Sigmoid colon (tissue), 7 donors: Measurements from ENCODE around the gene AIMP2. TPM values are rescaled to one million over a fixed set of nuclear protein-coding genes. Genes with fewer than 3 reads are reported as not detected.
A peak's percentile ranks its signal among the peaks of the same experiment; 100 is the strongest.
"Not testable (repeated sequence)": the region's sequence is repeated elsewhere in the genome, so short reads cannot be mapped to it uniquely, and the experiment has no call there.

Experiments used
- DNase-seq: peaks from one replicate; pipeline ENCODE4 v3.0.0-alpha.2; 2019
- H3K27ac ChIP-seq, 4 donors: fragments of 200-600 bp; sonication (generic); one replicate each; pipeline ENCODE4 v1.5.1; 2016 to 2019; ENCODE audit warnings: mild to moderate bottlenecking in 1 of 4
- H3K27me3 ChIP-seq, 3 donors: fragments of 200-600 bp; sonication (generic); one replicate each; pipeline ENCODE4 v1.5.1; 2019; ENCODE audit warnings: mild to moderate bottlenecking in 1 of 3
- H3K36me3 ChIP-seq, 4 donors: fragments of 200-600 bp; sonication (generic); one replicate each; pipeline ENCODE4 v1.5.1; 2016 to 2019
- H3K4me1 ChIP-seq, 4 donors: fragments of 200-600 bp; sonication (generic); one replicate each; pipeline ENCODE4 v1.5.1; 2017 to 2019
- H3K4me3 ChIP-seq, 4 donors: fragments of 200-600 bp; sonication (generic); one replicate each; pipeline ENCODE4 v1.5.1; 2017 to 2019; ENCODE audit warnings: mild to moderate bottlenecking in 2 of 4, moderate library complexity in 1 of 4
- H3K9me3 ChIP-seq, 4 donors: fragments of 200-600 bp in 3 of 4; sonication (generic) in 3 of 4; one replicate each; pipeline versions ENCODE4 v1.5.1 to v1.6.1; 2013 to 2019
- EP300 ChIP-seq, 4 donors: sonication (generic); formaldehyde crosslinking; IDR thresholded peaks; one replicate each; pipeline ENCODE4 v1.6.1; 2017; ENCODE audit warnings: antibody characterized with exemption in 4 of 4
- POLR2A ChIP-seq, 2 donors: fragments of 450-650 bp; IDR thresholded peaks; one replicate each; pipeline ENCODE4 v1.6.1; 2016; ENCODE audit warnings: antibody characterized with exemption in 2 of 2, mild to moderate bottlenecking in 2 of 2, moderate library complexity in 2 of 2
- POLR2AphosphoS5 ChIP-seq, 4 donors: sonication (generic); formaldehyde crosslinking; IDR thresholded peaks; one replicate each; pipeline ENCODE4 v1.6.1; 2017; ENCODE audit warnings: antibody characterized with exemption in 4 of 4
- WGBS, 2 donors: extraction: QIAGEN DNeasy Blood & Tissue Kit; methylation state at CpG; one replicate each; pipeline ENCODE4 v1.1.7; 2013; 5-methylcytosine and 5-hydroxymethylcytosine counted together
- intact Hi-C: fragments of 100-400 bp; cut with DNase I; formaldehyde crosslinking; loops from one replicate; pipeline ENCODE4 v1.15.1; 2023
- polyA plus RNA-seq, 3 donors: library from polyadenylated mRNA; stranded (reverse); fragments of 200-250 nt; gene quantifications; one replicate each; pipeline ENCODE4 v1.2.3, GENCODE V29; 2013
- total RNA-seq, 4 donors: library from RNA; depleted of rRNA; stranded (reverse); fragments of >200 nt; gene quantifications; one replicate each; pipeline ENCODE4 v1.1.0, GENCODE V29; 2016
- TF ChIP-seq, protein P1 (sequence below), 4 experiments: fragments of 450-650 bp in 3 of 4; fragments of 200-600 bp in 1 of 4; IDR thresholded peaks; one replicate each; pipeline ENCODE4 v1.5.1; 2016 to 2019; ENCODE audit warnings: antibody characterized with exemption in 4 of 4, mild to moderate bottlenecking in 3 of 4, moderate library complexity in 2 of 4
- donor health status: healthy with polysubstance abuse.
- donor health status: Bipolar disorder and iron deficiency.
- donor health status: healthy.

AIMP2 gene
- total RNA-seq = 10 to 100 TPM; 21.0 to 35.1 (median 26.3) TPM
- 10 to 100 TPM; 28.8 to 59.9 (median 59.7) TPM for polyA plus RNA-seq

DNA sequence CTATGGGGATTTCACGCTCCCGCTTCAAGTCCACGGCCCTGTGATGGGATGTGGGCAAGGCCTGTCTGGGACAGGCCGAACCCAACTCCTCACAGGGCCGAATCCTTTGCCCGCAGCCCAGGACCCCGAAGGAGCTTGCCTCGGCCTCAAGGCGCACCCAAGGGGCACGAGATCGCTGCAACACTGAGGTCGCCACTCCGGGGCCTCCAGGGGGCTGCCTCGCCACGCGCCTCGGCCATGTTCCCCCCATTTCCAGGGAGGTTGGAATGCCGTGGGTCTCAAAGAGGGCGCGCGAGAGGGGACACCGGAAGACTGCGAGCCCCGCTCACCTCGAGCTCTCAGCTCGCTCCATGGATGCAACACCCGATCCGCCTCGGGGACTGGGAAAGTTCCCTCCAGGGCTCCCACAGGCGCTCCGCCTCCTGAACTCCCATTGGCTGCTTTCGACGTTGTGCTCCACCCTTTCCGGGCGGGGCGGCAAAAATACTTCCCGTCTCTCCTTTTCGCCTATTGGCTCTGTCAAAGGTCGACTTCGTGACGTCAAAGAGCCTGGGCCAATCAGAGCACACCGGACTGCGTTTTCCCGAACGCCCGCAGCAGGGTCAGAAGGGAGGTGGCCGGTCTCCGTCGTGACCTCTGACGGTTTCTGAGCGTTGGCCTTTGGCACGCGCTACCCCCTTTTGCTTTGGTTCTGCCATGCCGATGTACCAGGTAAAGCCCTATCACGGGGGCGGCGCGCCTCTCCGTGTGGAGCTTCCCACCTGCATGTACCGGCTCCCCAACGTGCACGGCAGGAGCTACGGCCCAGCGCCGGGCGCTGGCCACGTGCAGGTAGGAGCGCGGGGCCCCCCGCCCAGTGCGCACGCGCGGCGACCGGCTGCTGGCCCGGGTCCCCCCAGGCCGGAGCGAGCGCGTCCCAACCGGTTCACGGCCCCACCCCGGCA, at the start of gene AIMP2, which contains the start of gene PMS2:
TSS of gene AIMP2 (plus strand) at position 605 of the 944 bp plus-strand sequence. CDS start at position 697, 92 bp downstream.
TSS of gene PMS2 (minus strand) at position 382 of the 944 bp plus-strand sequence. CDS start at position 352, 30 bp downstream.
- no peaks in the 10 kb centered on the region for H3K9me3 ChIP-seq
- peaks cover 0 to 15% (median 0%) of the 10 kb centered on the region in 4 donors for H3K36me3 ChIP-seq
- H3K4me3 ChIP-seq = peak within 1 kb of the TSS; percentile 58 to 84 (median 70)
- H3K4me1 ChIP-seq = peaks cover 0 to 42% (median 33%) of the 10 kb centered on the region in 4 donors
- intact Hi-C loops = no loop called here
- TF ChIP-seq, protein P1, sequence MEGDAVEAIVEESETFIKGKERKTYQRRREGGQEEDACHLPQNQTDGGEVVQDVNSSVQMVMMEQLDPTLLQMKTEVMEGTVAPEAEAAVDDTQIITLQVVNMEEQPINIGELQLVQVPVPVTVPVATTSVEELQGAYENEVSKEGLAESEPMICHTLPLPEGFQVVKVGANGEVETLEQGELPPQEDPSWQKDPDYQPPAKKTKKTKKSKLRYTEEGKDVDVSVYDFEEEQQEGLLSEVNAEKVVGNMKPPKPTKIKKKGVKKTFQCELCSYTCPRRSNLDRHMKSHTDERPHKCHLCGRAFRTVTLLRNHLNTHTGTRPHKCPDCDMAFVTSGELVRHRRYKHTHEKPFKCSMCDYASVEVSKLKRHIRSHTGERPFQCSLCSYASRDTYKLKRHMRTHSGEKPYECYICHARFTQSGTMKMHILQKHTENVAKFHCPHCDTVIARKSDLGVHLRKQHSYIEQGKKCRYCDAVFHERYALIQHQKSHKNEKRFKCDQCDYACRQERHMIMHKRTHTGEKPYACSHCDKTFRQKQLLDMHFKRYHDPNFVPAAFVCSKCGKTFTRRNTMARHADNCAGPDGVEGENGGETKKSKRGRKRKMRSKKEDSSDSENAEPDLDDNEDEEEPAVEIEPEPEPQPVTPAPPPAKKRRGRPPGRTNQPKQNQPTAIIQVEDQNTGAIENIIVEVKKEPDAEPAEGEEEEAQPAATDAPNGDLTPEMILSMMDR (IDR thresholded peaks at IDR 0.05) = no peak
- TF ChIP-seq EP300 (IDR thresholded peaks at IDR 0.05) (no peak), POLR2A (IDR thresholded peaks at IDR 0.05) (peak; percentile 60 to 72), POLR2AphosphoS5 (IDR thresholded peaks at IDR 0.05) (peak; percentile 80 to 95 (median 91))
- H3K27ac ChIP-seq = peak within 1 kb of the TSS; percentile 91 to 96 (median 93)
- WGBS, 2 donors = 0% methylated on average over 84 of the region's 84 CpGs
- no peaks in the 10 kb centered on the region for H3K27me3 ChIP-seq
- DNase-seq = peak; percentile 99

DNA sequence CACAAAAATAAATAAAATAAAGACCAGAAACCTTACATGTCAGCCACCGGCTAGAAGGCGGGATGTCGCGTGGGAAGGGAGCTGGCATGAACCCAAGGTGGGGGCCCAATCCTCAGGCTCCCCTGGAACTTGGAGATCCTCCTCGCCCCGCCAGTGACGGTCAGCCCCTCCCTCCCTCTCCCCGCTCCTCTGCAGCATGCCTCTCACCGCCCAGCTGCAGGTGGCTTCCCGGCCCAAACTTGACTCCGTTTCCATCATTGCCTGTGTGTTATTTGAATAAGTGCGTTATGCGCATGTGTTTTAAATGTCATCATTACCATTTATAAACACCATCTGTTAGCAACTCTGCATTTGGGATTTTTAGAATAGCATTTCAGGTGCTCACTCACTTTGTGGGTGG, 45.9 kb upstream of the AIMP2 start:
- H3K27ac ChIP-seq, H3K9me3 ChIP-seq, H3K4me1 ChIP-seq, H3K36me3 ChIP-seq, DNase-seq, H3K27me3 ChIP-seq, H3K4me3 ChIP-seq, intact Hi-C loops: not testable (repeated sequence)
- WGBS, 2 donors = 52 to 77% methylated on average over 4 to 9 of the region's 13 CpGs

DNA sequence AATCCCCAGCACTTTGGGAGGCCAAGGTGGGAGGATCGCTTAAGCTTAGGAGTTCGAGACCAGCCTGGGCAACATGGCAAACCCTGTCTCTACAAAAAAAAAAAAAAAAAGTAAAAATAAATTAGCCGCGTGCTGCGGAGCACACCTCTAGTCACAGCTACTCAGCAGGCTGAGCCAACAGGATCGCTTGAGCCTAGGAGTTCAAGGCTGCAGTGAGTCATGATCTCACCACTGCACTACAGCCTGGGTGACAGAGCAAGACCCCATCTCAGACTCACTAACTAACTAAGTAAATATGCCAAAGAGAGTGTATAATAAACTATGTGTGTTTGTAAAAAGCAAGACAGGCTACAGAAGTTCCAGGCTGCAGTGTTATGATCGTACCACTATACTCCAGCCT, 45.3 kb upstream of the AIMP2 start:
- H3K4me3 ChIP-seq, H3K9me3 ChIP-seq, DNase-seq, intact Hi-C loops, H3K27ac ChIP-seq, H3K36me3 ChIP-seq, H3K27me3 ChIP-seq, H3K4me1 ChIP-seq: not testable (repeated sequence)
- WGBS, 2 donors = 81 to 100% methylated on average over 4 to 5 of the region's 7 CpGs

DNA sequence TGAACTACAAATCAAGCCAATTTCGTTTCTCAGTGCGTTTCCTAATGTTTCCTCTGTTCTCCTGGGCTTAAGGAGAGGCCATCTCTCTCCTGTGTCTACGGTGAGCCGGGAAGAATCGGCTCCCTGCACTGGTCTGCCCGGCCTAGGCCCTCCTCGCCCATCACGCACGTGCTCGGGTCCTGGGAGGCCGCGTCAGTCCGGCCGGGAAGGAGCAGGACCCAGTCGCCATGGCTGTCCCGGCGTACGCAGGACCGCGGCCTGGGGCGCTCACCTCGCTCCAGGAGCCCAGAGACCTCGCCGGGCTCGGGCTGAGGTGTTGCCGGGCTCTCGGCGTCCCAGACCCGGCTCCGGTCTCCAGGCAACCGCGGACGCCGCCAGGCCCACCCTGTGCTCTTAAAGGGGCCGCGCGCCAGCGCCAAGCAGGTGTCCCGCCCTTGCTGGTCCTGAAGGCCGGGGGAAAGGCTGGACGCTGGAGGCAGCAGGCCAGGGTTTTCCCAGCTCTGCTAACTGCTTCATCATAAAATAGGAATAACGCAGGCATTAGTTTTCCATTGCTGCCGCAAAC, 38.6 kb upstream of the AIMP2 start, which contains the start of gene RSPH10B:
TSS of gene RSPH10B (minus strand) at position 343 of the 565 bp plus-strand sequence. CDS start 3,573 bp downstream, outside the sequence.
- H3K4me3 ChIP-seq, H3K27ac ChIP-seq, H3K27me3 ChIP-seq, H3K4me1 ChIP-seq, H3K9me3 ChIP-seq, intact Hi-C loops, DNase-seq, H3K36me3 ChIP-seq: not testable (repeated sequence)
- 5 to 17% methylated on average over 26 to 27 of the region's 43 CpGs for WGBS, 2 donors

DNA sequence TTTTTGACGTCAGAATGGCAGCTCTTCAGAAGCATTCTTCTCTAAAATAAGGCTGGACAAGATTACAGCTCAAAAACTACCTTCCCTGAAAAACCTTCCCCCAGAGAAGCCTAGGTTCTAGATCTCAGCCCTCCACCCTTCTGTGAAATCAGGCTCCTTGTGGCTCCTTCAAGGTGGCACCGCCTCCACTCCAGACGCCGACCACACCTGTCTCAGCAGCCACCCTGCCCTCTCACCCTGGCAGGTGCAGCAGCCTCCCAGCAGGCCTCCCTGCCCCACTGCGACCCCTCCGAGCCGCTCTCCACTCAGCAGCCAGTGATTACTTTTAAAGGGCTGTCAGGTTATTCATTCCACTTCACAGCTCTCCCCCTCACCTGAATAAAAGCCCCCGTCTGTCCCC, 35.5 kb upstream of the AIMP2 start:
- intact Hi-C loops, H3K27ac ChIP-seq, DNase-seq, H3K4me1 ChIP-seq, H3K27me3 ChIP-seq, H3K4me3 ChIP-seq, H3K9me3 ChIP-seq: not testable (repeated sequence)
- no CpG with 5 or more reads among the region's 8 CpGs for WGBS, 2 donors
- peaks cover 0 to 14% (median 2%) of the 10 kb centered on the region in 4 donors for H3K36me3 ChIP-seq

DNA sequence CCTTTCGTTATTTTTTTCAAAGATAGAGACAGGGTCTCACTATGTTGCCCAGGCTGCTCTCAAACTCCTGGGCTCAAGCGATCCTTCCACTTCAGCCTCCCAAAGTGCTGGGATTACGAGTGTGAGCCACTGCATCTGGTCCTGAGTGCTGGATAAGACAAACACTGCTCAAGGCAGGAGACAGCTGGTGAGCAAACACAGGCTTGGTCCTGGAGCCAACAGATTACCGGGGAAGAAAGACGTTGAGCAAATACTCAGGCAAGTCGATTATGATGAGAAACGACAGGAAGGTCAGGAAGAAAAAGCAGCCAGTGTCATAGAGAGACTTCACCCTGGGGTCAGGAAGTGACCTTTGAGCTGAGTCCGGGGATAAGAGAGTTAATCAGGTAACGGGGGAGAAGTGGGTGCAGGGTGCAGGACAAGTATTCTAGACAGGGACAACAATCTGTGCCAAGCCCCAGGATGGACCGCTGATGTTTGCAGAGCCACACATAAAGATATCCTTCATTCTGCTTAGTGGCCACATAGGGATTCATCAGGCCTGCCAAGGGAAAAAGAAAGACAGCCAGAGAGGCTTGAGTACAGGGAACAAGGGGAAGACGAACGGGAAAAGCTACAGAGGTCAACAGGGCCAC, 29.3 kb upstream of the AIMP2 start:
- H3K36me3 ChIP-seq = peaks cover 0 to 17% (median 2%) of the 10 kb centered on the region in 4 donors
- H3K4me3 ChIP-seq, H3K4me1 ChIP-seq, H3K27me3 ChIP-seq, DNase-seq, H3K9me3 ChIP-seq, H3K27ac ChIP-seq, intact Hi-C loops: not testable (repeated sequence)
- WGBS, 2 donors = 47 to 95% methylated on average over 2 of the region's 12 CpGs

DNA sequence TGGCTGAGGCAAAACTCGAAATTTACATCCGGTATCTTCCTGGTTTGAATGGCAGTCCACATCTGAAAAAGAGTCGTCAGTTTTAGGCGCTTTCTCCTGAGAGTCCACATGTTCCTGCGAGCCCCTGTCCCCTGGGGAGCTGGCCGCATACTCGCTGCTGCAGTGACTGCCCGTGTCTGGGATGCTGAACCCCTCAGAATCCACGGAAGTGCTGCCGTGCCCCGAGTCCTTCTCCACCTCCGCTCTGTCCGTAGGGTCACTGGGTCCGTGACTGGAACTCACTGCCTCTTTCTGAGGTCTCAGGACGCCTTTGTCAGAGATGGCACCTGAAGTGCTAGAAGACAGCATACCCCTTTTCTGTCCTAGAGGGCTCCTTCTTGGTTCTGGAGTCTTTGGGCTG, 22.0 kb upstream of the AIMP2 start:
- 94 to 95% methylated on average over 15 of the region's 15 CpGs for WGBS, 2 donors
- H3K4me1 ChIP-seq, H3K4me3 ChIP-seq, H3K27ac ChIP-seq, H3K27me3 ChIP-seq, DNase-seq, intact Hi-C loops, H3K9me3 ChIP-seq: not testable (repeated sequence)
- peaks cover 0 to 55% (median 15%) of the 10 kb centered on the region in 4 donors for H3K36me3 ChIP-seq
